GM23338 (cell line): ENCODE measurements around the gene DEXI. TPM values are rescaled to one million over a fixed set of nuclear protein-coding genes. Genes with fewer than 3 reads are reported as not detected.

ENCODE experiments used
- ETS1 ChIP-seq: IDR thresholded peaks from 2 replicates; pipeline ENCODE4 v1.6.1; 2016; ENCODE audit warnings: antibody characterized with exemption
- EZH2 ChIP-seq: fragments of 200-600 bp; sonication (generic); IDR thresholded peaks from one replicate; pipeline ENCODE4 v1.8.0; 2017; ENCODE audit warnings: antibody characterized with exemption, mild to moderate bottlenecking, low read depth; ENCODE audit not compliant: unreplicated experiment
- EZH2phosphoT487 ChIP-seq: fragments of 200-600 bp; sonication (generic); IDR thresholded peaks from one replicate; pipeline ENCODE4 v1.8.1; 2018; ENCODE audit warnings: antibody characterized with exemption; ENCODE audit not compliant: unreplicated experiment
- JUNB ChIP-seq: IDR thresholded peaks from one replicate; pipeline ENCODE4 v1.6.1; 2016; ENCODE audit warnings: antibody characterized with exemption; ENCODE audit not compliant: unreplicated experiment
- NANOG ChIP-seq: IDR thresholded peaks from 2 replicates; pipeline ENCODE4 v1.6.1; 2016; ENCODE audit warnings: antibody characterized with exemption, borderline replicate concordance
- REST ChIP-seq: IDR thresholded peaks from one replicate; pipeline ENCODE4 v1.6.1; 2018; ENCODE audit warnings: antibody characterized with exemption; ENCODE audit not compliant: unreplicated experiment
- STAT1 ChIP-seq: IDR thresholded peaks from one replicate; pipeline ENCODE4 v1.6.1; 2016; ENCODE audit warnings: antibody characterized with exemption; ENCODE audit not compliant: unreplicated experiment
- ZNF114 ChIP-seq: fragments of 250-450 bp; sonication (Bioruptor Pico); IDR thresholded peaks from 2 replicates; pipeline ENCODE4 v1.5.0; 2020; ENCODE audit warnings: mild to moderate bottlenecking, moderate library complexity
- polyA plus RNA-seq: library from polyadenylated mRNA; unstranded; fragments of >200 nt; fragmentation: Nextera tagmentation; extraction: Ambion mirVana; gene quantifications from 2 replicates; pipeline ENCODE4 v1.2.1, GENCODE V29; 2016
- total RNA-seq: library from RNA; depleted of rRNA; stranded (reverse); fragments of >200 nt; shearing (Covaris generic); gene quantifications from 2 replicates; pipeline ENCODE4 v1.2.3, GENCODE V29; 2014
- TF ChIP-seq, protein P1 (sequence below): fragments of 250-450 bp; sonication (Bioruptor Pico); IDR thresholded peaks from 2 replicates; pipeline ENCODE4 v1.5.0; 2020; ENCODE audit warnings: mild to moderate bottlenecking, moderate library complexity

DEXI gene
- total and polyA plus RNA-seq, 2 experiments from 2014 or later = 26.5 to 58.2 TPM

DNA sequence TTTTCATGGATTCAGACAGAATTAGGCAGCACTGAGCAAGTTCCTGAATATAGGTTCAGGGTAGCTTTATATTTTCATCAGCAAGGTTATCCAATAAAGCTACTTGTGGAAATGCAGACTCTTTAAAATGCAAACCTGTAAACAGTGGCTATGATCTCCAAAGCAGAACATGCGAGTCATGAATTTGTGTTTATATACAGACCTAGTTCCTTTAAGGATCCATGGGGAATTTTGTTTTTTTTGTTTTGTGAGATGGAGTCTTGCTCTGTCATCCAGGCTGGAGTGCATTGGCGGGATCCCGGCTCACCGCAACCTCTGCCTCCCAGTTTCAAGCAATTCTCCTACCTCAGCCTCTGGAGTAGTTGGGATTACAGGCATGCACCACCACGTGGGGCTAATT lies 16.9 kb upstream of the DEXI start (continued):
- TF ChIP-seq, protein P1, sequence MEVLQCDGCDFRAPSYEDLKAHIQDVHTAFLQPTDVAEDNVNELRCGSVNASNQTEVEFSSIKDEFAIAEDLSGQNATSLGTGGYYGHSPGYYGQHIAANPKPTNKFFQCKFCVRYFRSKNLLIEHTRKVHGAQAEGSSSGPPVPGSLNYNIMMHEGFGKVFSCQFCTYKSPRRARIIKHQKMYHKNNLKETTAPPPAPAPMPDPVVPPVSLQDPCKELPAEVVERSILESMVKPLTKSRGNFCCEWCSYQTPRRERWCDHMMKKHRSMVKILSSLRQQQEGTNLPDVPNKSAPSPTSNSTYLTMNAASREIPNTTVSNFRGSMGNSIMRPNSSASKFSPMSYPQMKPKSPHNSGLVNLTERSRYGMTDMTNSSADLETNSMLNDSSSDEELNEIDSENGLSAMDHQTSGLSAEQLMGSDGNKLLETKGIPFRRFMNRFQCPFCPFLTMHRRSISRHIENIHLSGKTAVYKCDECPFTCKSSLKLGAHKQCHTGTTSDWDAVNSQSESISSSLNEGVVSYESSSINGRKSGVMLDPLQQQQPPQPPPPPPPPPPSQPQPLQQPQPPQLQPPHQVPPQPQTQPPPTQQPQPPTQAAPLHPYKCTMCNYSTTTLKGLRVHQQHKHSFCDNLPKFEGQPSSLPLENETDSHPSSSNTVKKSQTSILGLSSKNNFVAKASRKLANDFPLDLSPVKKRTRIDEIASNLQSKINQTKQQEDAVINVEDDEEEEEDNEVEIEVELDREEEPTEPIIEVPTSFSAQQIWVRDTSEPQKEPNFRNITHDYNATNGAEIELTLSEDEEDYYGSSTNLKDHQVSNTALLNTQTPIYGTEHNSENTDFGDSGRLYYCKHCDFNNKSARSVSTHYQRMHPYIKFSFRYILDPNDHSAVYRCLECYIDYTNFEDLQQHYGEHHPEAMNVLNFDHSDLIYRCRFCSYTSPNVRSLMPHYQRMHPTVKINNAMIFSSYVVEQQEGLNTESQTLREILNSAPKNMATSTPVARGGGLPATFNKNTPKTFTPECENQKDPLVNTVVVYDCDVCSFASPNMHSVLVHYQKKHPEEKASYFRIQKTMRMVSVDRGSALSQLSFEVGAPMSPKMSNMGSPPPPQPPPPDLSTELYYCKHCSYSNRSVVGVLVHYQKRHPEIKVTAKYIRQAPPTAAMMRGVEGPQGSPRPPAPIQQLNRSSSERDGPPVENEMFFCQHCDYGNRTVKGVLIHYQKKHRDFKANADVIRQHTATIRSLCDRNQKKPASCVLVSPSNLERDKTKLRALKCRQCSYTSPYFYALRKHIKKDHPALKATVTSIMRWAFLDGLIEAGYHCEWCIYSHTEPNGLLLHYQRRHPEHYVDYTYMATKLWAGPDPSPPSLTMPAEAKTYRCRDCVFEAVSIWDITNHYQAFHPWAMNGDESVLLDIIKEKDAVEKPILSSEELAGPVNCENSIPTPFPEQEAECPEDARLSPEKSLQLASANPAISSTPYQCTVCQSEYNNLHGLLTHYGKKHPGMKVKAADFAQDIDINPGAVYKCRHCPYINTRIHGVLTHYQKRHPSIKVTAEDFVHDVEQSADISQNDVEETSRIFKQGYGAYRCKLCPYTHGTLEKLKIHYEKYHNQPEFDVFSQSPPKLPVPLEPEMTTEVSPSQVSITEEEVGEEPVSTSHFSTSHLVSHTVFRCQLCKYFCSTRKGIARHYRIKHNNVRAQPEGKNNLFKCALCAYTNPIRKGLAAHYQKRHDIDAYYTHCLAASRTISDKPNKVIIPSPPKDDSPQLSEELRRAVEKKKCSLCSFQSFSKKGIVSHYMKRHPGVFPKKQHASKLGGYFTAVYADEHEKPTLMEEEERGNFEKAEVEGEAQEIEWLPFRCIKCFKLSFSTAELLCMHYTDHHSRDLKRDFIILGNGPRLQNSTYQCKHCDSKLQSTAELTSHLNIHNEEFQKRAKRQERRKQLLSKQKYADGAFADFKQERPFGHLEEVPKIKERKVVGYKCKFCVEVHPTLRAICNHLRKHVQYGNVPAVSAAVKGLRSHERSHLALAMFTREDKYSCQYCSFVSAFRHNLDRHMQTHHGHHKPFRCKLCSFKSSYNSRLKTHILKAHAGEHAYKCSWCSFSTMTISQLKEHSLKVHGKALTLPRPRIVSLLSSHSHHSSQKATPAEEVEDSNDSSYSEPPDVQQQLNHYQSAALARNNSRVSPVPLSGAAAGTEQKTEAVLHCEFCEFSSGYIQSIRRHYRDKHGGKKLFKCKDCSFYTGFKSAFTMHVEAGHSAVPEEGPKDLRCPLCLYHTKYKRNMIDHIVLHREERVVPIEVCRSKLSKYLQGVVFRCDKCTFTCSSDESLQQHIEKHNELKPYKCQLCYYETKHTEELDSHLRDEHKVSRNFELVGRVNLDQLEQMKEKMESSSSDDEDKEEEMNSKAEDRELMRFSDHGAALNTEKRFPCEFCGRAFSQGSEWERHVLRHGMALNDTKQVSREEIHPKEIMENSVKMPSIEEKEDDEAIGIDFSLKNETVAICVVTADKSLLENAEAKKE (CRISPR knock-in tag) = no peak
- TF ChIP-seq ETS1 (no peak), ZNF114 (CRISPR knock-in tag) (no peak), EZH2 (no peak), NANOG (no peak), EZH2phosphoT487 (no peak), STAT1 (no peak), REST (no peak), JUNB (no peak)
